Upper lobe of left lung (tissue), 4 donors: Measurements from ENCODE around the gene KCNMA1.

Experiments used
- POLR2A ChIP-seq, 4 donors: fragments of 450-650 bp; IDR thresholded peaks; one replicate each; pipeline ENCODE4 v1.5.1; 2016 to 2017; ENCODE audit warnings: antibody characterized with exemption in 4 of 4, mild to moderate bottlenecking in 2 of 4
- TF ChIP-seq, protein P1 (sequence below), 6 experiments: fragments of 450-650 bp in 4 of 6; fragments of 200-600 bp in 2 of 6; sonication (generic) in 2 of 6; IDR thresholded peaks; one replicate each; pipeline ENCODE4 v1.5.1; 2016 to 2019; ENCODE audit warnings: antibody characterized with exemption in 6 of 6

DNA sequence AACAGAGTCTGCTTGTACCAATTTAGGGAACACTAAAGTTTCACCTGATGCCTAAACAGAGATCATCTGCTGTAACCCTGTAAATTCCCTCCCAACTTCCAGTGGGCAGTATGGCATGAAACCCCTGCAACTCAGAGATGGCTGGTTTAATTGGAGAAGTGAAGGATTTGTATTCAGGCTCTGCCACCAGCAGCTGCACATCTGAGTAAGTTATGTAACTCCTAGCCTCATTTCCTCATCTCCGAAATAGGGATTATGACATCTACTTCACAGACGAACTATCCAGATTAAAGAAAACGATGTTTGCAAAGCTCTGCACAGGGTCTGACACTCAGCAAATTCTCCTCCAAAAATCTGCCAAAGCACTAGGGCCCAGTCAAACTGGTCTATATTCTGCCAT, 493.0 kb downstream of the KCNMA1 start:
- TF ChIP-seq, protein P1, sequence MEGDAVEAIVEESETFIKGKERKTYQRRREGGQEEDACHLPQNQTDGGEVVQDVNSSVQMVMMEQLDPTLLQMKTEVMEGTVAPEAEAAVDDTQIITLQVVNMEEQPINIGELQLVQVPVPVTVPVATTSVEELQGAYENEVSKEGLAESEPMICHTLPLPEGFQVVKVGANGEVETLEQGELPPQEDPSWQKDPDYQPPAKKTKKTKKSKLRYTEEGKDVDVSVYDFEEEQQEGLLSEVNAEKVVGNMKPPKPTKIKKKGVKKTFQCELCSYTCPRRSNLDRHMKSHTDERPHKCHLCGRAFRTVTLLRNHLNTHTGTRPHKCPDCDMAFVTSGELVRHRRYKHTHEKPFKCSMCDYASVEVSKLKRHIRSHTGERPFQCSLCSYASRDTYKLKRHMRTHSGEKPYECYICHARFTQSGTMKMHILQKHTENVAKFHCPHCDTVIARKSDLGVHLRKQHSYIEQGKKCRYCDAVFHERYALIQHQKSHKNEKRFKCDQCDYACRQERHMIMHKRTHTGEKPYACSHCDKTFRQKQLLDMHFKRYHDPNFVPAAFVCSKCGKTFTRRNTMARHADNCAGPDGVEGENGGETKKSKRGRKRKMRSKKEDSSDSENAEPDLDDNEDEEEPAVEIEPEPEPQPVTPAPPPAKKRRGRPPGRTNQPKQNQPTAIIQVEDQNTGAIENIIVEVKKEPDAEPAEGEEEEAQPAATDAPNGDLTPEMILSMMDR (IDR thresholded peaks at IDR 0.05): no peak
- TF ChIP-seq POLR2A (IDR thresholded peaks at IDR 0.05): no peak
